ENCODE data around the gene OCA2. TPM values are rescaled to one million over a fixed set of nuclear protein-coding genes. Genes with fewer than 3 reads are reported as not detected.

OCA2 gene
- total RNA-seq, 2 donors from 2014 or later, result not detected

- ATAC-seq (no peak), DNase-seq (ENCODE audit: low spot score) (no peak)
- H3K36me3 Mint-ChIP-seq, result peaks cover 10% of the 10 kb centered on the region
- no peak overlapping the region for H3K27ac Mint-ChIP-seq
- H3K27me3 Mint-ChIP-seq, result peaks cover 10 to 16% of the 10 kb centered on the region in 2 donors
- no peaks in the 10 kb centered on the region for H3K4me1 Mint-ChIP-seq (ENCODE audit: low read depth in 2 of 2)
- H3K4me3 Mint-ChIP-seq, result no peak overlapping the region
- peaks cover 4% of the 10 kb centered on the region for H3K9me3 Mint-ChIP-seq
These were observed 39.1 kb downstream of the OCA2 start for GRCh38 chr15:28060005-28060404.

- H3K27ac Mint-ChIP-seq, result no peak overlapping the region
- H3K4me3 Mint-ChIP-seq, result no peak overlapping the region
- DNase-seq (ENCODE audit: low spot score) (no peak), ATAC-seq (no peak)
- H3K9me3 Mint-ChIP-seq, result no peaks in the 10 kb centered on the region
- H3K4me1 Mint-ChIP-seq (ENCODE audit: low read depth in 2 of 2), result no peaks in the 10 kb centered on the region
- peaks cover 3 to 8% of the 10 kb centered on the region in 2 donors for H3K27me3 Mint-ChIP-seq
- peaks cover 4% of the 10 kb centered on the region for H3K36me3 Mint-ChIP-seq
These were observed 41.0 kb downstream of the OCA2 start for GRCh38 chr15:28058082-28058481.

- Mint-ChIP-seq H3K9me3 (no peaks in the 10 kb centered on the region), H3K27ac (no peak overlapping the region)
These were observed 47.0 kb downstream of the OCA2 start for GRCh38 chr15:28051955-28052633.

GRCh38 chr15:28049581-28049980 lies 49.5 kb downstream of the OCA2 start:
- no peak for DNase-seq (ENCODE audit: low spot score)
- no peaks in the 10 kb centered on the region for H3K9me3 Mint-ChIP-seq
- ATAC-seq, result no peak
- no peaks in the 10 kb centered on the region for H3K4me1 Mint-ChIP-seq (ENCODE audit: low read depth in 2 of 2)
- H3K4me3 Mint-ChIP-seq, result no peak overlapping the region
- peaks cover 16 to 34% of the 10 kb centered on the region in 2 donors for H3K27me3 Mint-ChIP-seq
- H3K36me3 Mint-ChIP-seq, result no peaks in the 10 kb centered on the region
- H3K27ac Mint-ChIP-seq, result no peak overlapping the region

More at GRCh38 chr15:28051955-28052633, 47.0 kb downstream of the OCA2 start:
- Mint-ChIP-seq H3K4me3 (no peak overlapping the region), H3K4me1 (ENCODE audit: low read depth in 2 of 2) (no peaks in the 10 kb centered on the region), H3K36me3 (no peaks in the 10 kb centered on the region), H3K27me3 (peaks cover 3 to 15% of the 10 kb centered on the region in 2 donors)
- ATAC-seq, result no peak
- DNase-seq (ENCODE audit: low spot score), result no peak

- H3K27ac Mint-ChIP-seq, result no peak overlapping the region
- ATAC-seq (no peak), DNase-seq (ENCODE audit: low spot score) (no peak)
- H3K4me1 Mint-ChIP-seq (ENCODE audit: low read depth in 2 of 2), result no peaks in the 10 kb centered on the region
- H3K27me3 Mint-ChIP-seq, result peaks cover 19 to 41% of the 10 kb centered on the region in 2 donors
- no peaks in the 10 kb centered on the region for H3K9me3 Mint-ChIP-seq
- H3K36me3 Mint-ChIP-seq, result no peaks in the 10 kb centered on the region
- H3K4me3 Mint-ChIP-seq, result no peak overlapping the region
These were observed 51.8 kb downstream of the OCA2 start for GRCh38 chr15:28047277-28047676.

- H3K27ac Mint-ChIP-seq, result no peak overlapping the region
- H3K36me3 Mint-ChIP-seq, result no peaks in the 10 kb centered on the region
- no peaks in the 10 kb centered on the region for H3K4me1 Mint-ChIP-seq (ENCODE audit: low read depth in 2 of 2)
- no peak for ATAC-seq
- no peak for DNase-seq (ENCODE audit: low spot score)
- H3K4me3 Mint-ChIP-seq, result no peak overlapping the region
- no peaks in the 10 kb centered on the region for H3K9me3 Mint-ChIP-seq
- H3K27me3 Mint-ChIP-seq, result peaks cover 26 to 57% of the 10 kb centered on the region in 2 donors
These were observed 54.9 kb downstream of the OCA2 start for GRCh38 chr15:28044121-28044672.

GRCh38 chr15:28043691-28044091 lies 55.4 kb downstream of the OCA2 start:
- Mint-ChIP-seq H3K4me1 (ENCODE audit: low read depth in 2 of 2) (no peaks in the 10 kb centered on the region), H3K27me3 (peaks cover 28 to 61% of the 10 kb centered on the region in 2 donors), H3K27ac (no peak overlapping the region), H3K36me3 (no peaks in the 10 kb centered on the region), H3K4me3 (no peak overlapping the region), H3K9me3 (no peaks in the 10 kb centered on the region)
- no peak for ATAC-seq
- DNase-seq (ENCODE audit: low spot score), result no peak

- Mint-ChIP-seq H3K9me3 (no peaks in the 10 kb centered on the region), H3K4me3 (no peak overlapping the region), H3K27ac (no peak overlapping the region), H3K4me1 (ENCODE audit: low read depth in 2 of 2) (no peaks in the 10 kb centered on the region), H3K36me3 (no peaks in the 10 kb centered on the region), H3K27me3 (peaks cover 19 to 41% of the 10 kb centered on the region in 2 donors)
- DNase-seq (ENCODE audit: low spot score) (no peak), ATAC-seq (no peak)
These were observed 61.0 kb downstream of the OCA2 start for GRCh38 chr15:28037969-28038590.

- ATAC-seq (no peak), DNase-seq (ENCODE audit: low spot score) (no peak)
- Mint-ChIP-seq H3K27me3 (peaks cover 8 to 11% of the 10 kb centered on the region in 2 donors), H3K27ac (no peak overlapping the region), H3K4me1 (ENCODE audit: low read depth in 2 of 2) (no peaks in the 10 kb centered on the region), H3K36me3 (no peaks in the 10 kb centered on the region), H3K4me3 (no peak overlapping the region), H3K9me3 (no peaks in the 10 kb centered on the region)
These were observed 65.7 kb downstream of the OCA2 start for GRCh38 chr15:28033443-28033842.

GRCh38 chr15:28030801-28031200 lies 68.3 kb downstream of the OCA2 start:
- Mint-ChIP-seq H3K36me3 (no peaks in the 10 kb centered on the region), H3K27ac (no peak overlapping the region), H3K4me1 (ENCODE audit: low read depth in 2 of 2) (no peaks in the 10 kb centered on the region), H3K9me3 (no peaks in the 10 kb centered on the region), H3K4me3 (no peak overlapping the region), H3K27me3 (peaks cover 0 to 3% of the 10 kb centered on the region in 2 donors)
- ATAC-seq (no peak), DNase-seq (ENCODE audit: low spot score) (no peak)

GRCh38 chr15:28027714-28028076 lies 71.4 kb downstream of the OCA2 start:
- DNase-seq (ENCODE audit: low spot score) (no peak), ATAC-seq (no peak)
- H3K36me3 Mint-ChIP-seq, result no peaks in the 10 kb centered on the region
- no peaks in the 10 kb centered on the region for H3K4me1 Mint-ChIP-seq (ENCODE audit: low read depth in 2 of 2)
- no peaks in the 10 kb centered on the region for H3K9me3 Mint-ChIP-seq
- peaks cover 0 to 6% of the 10 kb centered on the region in 2 donors for H3K27me3 Mint-ChIP-seq
- no peak overlapping the region for H3K4me3 Mint-ChIP-seq
- H3K27ac Mint-ChIP-seq, result no peak overlapping the region

GRCh38 chr15:28026764-28027713 lies 72.1 kb downstream of the OCA2 start:
- Mint-ChIP-seq H3K27ac (no peak overlapping the region), H3K4me1 (ENCODE audit: low read depth in 2 of 2) (no peaks in the 10 kb centered on the region), H3K36me3 (no peaks in the 10 kb centered on the region), H3K4me3 (no peak overlapping the region), H3K9me3 (no peaks in the 10 kb centered on the region), H3K27me3 (peaks cover 0 to 4% of the 10 kb centered on the region in 2 donors)
- no peak for ATAC-seq
- DNase-seq (ENCODE audit: low spot score), result no peak

GRCh38 chr15:28026221-28026620 lies 72.9 kb downstream of the OCA2 start:
- no peak for DNase-seq (ENCODE audit: low spot score)
- H3K27ac Mint-ChIP-seq, result no peak overlapping the region
- no peak overlapping the region for H3K4me3 Mint-ChIP-seq
- H3K36me3 Mint-ChIP-seq, result no peaks in the 10 kb centered on the region
- peaks cover 0 to 3% of the 10 kb centered on the region in 2 donors for H3K27me3 Mint-ChIP-seq
- ATAC-seq, result no peak
- H3K4me1 Mint-ChIP-seq (ENCODE audit: low read depth in 2 of 2), result no peaks in the 10 kb centered on the region
- no peaks in the 10 kb centered on the region for H3K9me3 Mint-ChIP-seq

Data from natural killer cell treated with Interleukin-12 subunit alpha and Interleukin-12 subunit beta and Interleukin-15 and Interleukin-18, amount 100 ng/mL, for 72 hours (primary cell).